ENCODE measurements around the gene NEURL4.

NEURL4 gene

DNA sequence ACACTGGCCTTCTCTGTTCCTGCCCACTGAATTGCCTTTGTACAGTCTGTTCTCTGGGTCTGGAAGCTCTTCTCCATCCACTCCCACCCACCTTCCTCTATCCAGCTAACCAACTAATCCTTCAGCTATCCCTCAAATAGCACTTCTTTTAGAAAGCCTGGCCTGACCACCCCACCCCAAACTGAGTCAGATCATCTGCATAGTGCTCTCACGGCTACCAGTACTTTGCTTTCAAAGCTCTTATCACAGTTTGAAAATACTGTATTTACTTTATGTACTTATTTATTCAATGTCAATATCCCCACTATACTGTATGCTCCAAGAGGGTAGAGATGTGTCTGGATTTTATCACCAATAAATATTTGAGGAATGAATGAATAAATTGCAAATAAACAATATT, 62.4 kb downstream of the NEURL4 start:
- Histone ChIP-seq H2AFZ (ENCODE audit: low read depth, low read length) (no peak overlapping the region), H3K27ac (ENCODE audit: low read length) (no peak overlapping the region)

More for the DNA sequence above, 62.4 kb downstream of the NEURL4 start:
- no peak for DNase-seq
- Histone ChIP-seq H3K27me3 (ENCODE audit: insufficient read depth, low read length, poor library complexity) (no peaks in the 10 kb centered on the region), H3K4me1 (ENCODE audit: insufficient read depth, low read length) (peaks cover 3% of the 10 kb centered on the region; the same call in 1 of the 2 replicates), H3K9ac (ENCODE audit: low read depth, low read length) (no peak overlapping the region), H3K4me2 (ENCODE audit: insufficient read depth, low read length) (no peak overlapping the region), H4K20me1 (ENCODE audit: insufficient read depth, low read length) (no peaks in the 10 kb centered on the region), H3K79me2 (ENCODE audit: insufficient read depth, low read length) (no peaks in the 10 kb centered on the region), H3K4me3 (ENCODE audit: low read depth in 1 of 2, low read length in 2 of 2) (no peak overlapping the region), H3K36me3 (ENCODE audit: insufficient read depth, low read length) (no peaks in the 10 kb centered on the region), H3K9me3 (ENCODE audit: insufficient read depth, low read length, severe bottlenecking) (no peaks in the 10 kb centered on the region)
- TF ChIP-seq, protein P1, sequence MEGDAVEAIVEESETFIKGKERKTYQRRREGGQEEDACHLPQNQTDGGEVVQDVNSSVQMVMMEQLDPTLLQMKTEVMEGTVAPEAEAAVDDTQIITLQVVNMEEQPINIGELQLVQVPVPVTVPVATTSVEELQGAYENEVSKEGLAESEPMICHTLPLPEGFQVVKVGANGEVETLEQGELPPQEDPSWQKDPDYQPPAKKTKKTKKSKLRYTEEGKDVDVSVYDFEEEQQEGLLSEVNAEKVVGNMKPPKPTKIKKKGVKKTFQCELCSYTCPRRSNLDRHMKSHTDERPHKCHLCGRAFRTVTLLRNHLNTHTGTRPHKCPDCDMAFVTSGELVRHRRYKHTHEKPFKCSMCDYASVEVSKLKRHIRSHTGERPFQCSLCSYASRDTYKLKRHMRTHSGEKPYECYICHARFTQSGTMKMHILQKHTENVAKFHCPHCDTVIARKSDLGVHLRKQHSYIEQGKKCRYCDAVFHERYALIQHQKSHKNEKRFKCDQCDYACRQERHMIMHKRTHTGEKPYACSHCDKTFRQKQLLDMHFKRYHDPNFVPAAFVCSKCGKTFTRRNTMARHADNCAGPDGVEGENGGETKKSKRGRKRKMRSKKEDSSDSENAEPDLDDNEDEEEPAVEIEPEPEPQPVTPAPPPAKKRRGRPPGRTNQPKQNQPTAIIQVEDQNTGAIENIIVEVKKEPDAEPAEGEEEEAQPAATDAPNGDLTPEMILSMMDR (IDR thresholded peaks at IDR 0.05; ENCODE audit: borderline replicate concordance, extremely low read depth, low read length, poor library complexity, severe bottlenecking): no peak
- TF ChIP-seq EZH2 (IDR thresholded peaks at IDR 0.05; ENCODE audit: borderline replicate concordance, low read depth, low read length, severe bottlenecking): no peak
- no peak for ATAC-seq (ENCODE audit: insufficient read depth, low read depth)

Measured in DND-41 (cell line).